VCaP (cell line): ENCODE measurements around the gene SETD5.

ENCODE experiments used
- H3K27ac ChIP-seq: fragments of 450-650 bp; 2 replicates; pipeline ENCODE4 v1.5.1; 2017
- CTCF ChIP-seq: fragments of 450-650 bp; conservative IDR thresholded peaks from 2 replicates; pipeline ENCODE4 v1.5.1; 2017; ENCODE audit warnings: mild to moderate bottlenecking, moderate library complexity

SETD5 gene

DNA sequence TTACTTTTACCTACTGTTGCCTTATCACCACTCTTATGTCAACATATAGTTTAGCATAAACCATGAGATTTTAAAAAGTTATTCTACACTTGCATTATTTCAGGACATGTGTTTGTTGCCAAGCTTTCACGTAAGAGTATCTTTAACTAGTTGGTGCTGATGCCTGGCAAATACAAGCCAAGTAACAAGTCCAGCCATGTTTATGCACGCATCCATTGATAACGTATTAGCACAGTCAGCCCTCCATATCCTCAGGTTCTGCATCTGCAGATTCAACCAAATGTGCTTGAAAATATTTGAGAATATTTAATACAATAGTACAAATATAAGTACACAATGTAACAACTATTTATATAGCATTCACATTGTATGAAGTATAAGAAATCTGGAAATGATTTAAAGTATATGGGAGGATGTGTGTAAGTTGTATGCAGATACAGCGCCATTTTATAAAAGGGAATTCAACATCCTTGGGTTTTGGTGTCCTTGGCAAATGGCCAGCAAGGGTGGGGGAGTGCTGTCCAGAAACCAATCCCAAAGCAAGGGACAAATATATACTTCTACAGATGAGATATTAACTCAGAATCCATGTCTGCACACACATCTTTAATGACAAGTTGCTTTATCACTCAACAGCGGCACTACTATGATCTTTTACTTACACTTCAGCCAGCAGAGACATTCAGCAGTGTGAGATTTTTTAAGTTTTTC is 8.7 kb upstream of the SETD5 start:
- TF ChIP-seq CTCF = no peak
- no peak overlapping the region for H3K27ac ChIP-seq

- H3K27ac ChIP-seq = no peak overlapping the region
- TF ChIP-seq CTCF = no peak
Observed at GRCh38 chr3:9390265-9390888, 7.0 kb upstream of the SETD5 start.

GRCh38 chr3:9392041-9392440 is 5.4 kb upstream of the SETD5 start:
- peak overlapping the region; percentile 98; the same call in 1 of the 2 replicates for H3K27ac ChIP-seq

GRCh38 chr3:9395570-9396300 is 1.7 kb upstream of the SETD5 start:
- H3K27ac ChIP-seq = peak overlapping the region; percentile 98
- no peak for TF ChIP-seq CTCF

More at GRCh38 chr3:9392041-9392440, 5.4 kb upstream of the SETD5 start:
- no peak for TF ChIP-seq CTCF

DNA sequence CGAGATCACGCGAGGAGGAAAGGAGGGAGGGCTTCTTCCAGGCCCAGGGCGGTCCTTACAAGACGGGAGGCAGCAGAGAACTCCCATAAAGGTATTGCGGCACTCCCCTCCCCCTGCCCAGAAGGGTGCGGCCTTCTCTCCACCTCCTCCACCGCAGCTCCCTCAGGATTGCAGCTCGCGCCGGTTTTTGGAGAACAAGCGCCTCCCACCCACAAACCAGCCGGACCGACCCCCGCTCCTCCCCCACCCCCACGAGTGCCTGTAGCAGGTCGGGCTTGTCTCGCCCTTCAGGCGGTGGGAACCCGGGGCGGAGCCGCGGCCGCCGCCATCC is 1.1 kb upstream of the SETD5 start:
- H3K27ac ChIP-seq = peak overlapping the region; percentile 98
- no peak for TF ChIP-seq CTCF

GRCh38 chr3:9396632-9397331 is 633 bp upstream of the SETD5 start:
- H3K27ac ChIP-seq = peak overlapping the region; percentile 98
- no peak for TF ChIP-seq CTCF
